OCI-LY1 (cell line): ENCODE results near the gene ADGRL1.
A peak's percentile ranks its signal among the peaks of the same experiment; 100 is the strongest.
"Not testable (repeated sequence)": the region's sequence is repeated elsewhere in the genome, so short reads cannot be mapped to it uniquely, and the experiment has no call there.

ENCODE experiments used
- H2AFZ ChIP-seq: fragments of 200-600 bp; sonication (generic), shearing (Covaris generic); 2 replicates; pipeline ENCODE4 v1.6.0; 2014; ENCODE audit warnings: antibody characterized with exemption, mild to moderate bottlenecking, low read length
- H3F3A ChIP-seq: fragments of 200-600 bp; sonication (generic), shearing (Covaris generic); 2 replicates; pipeline ENCODE4 v1.6.0; 2014; ENCODE audit warnings: mild to moderate bottlenecking, antibody characterized with exemption, low read length, moderate library complexity; ENCODE audit not compliant: insufficient read depth
- H3K27ac ChIP-seq: fragments of 200-600 bp; sonication (generic); 2 replicates; pipeline ENCODE4 v1.5.1; 2014; ENCODE audit warnings: low read length, mixed run types, mild to moderate bottlenecking, low read depth; ENCODE audit not compliant: poor library complexity, severe bottlenecking
- H3K27me3 ChIP-seq: fragments of 200-600 bp; sonication (generic); 2 replicates; pipeline ENCODE4 v1.6.0; 2014; ENCODE audit warnings: antibody characterized with exemption, mild to moderate bottlenecking, low read length, moderate library complexity; ENCODE audit not compliant: insufficient read depth
- H3K36me3 ChIP-seq: fragments of 200-600 bp; sonication (generic); 2 replicates; pipeline ENCODE4 v1.6.1; 2014; ENCODE audit warnings: mild to moderate bottlenecking, antibody characterized with exemption, low read length, moderate library complexity, mixed read lengths; ENCODE audit not compliant: insufficient read depth
- H3K4me1 ChIP-seq: fragments of 200-600 bp; sonication (generic); 2 replicates; pipeline ENCODE4 v1.5.1; 2014; ENCODE audit warnings: mild to moderate bottlenecking, low read length, moderate library complexity; ENCODE audit not compliant: insufficient read depth, severe bottlenecking
- H3K4me2 ChIP-seq: fragments of 200-600 bp; sonication (generic), shearing (Covaris generic); 2 replicates; pipeline ENCODE4 v1.6.1; 2014; ENCODE audit warnings: low read length
- H3K4me3 ChIP-seq: fragments of 200-600 bp; sonication (generic); 2 replicates; pipeline ENCODE4 v1.5.1; 2014; ENCODE audit warnings: low read length, low read depth, mild to moderate bottlenecking, mixed read lengths; ENCODE audit not compliant: poor library complexity, severe bottlenecking
- H3K79me2 ChIP-seq: fragments of 200-600 bp; shearing (Covaris generic); 2 replicates; pipeline ENCODE4 v1.6.1; 2016; ENCODE audit warnings: mixed run types, low read length, mixed read lengths; ENCODE audit not compliant: insufficient read depth
- H3K9ac ChIP-seq: fragments of 200-600 bp; sonication (generic), shearing (Covaris generic); 2 replicates; pipeline ENCODE4 v1.6.1; 2014; ENCODE audit warnings: mild to moderate bottlenecking, low read length, mixed read lengths
- H3K9me2 ChIP-seq: fragments of 200-600 bp; sonication (generic), shearing (Covaris generic); 2 replicates; pipeline ENCODE4 v1.6.1; 2014; ENCODE audit warnings: low read depth, mild to moderate bottlenecking, low read length, mixed read lengths
- H3K9me3 ChIP-seq: fragments of 200-600 bp; shearing (Covaris generic); 2 replicates; pipeline ENCODE4 v1.6.1; 2014; ENCODE audit warnings: low read length, mixed read lengths
- H4K20me1 ChIP-seq: fragments of 200-600 bp; sonication (generic), shearing (Covaris generic); 2 replicates; pipeline ENCODE4 v1.6.0; 2016; ENCODE audit warnings: mild to moderate bottlenecking, low read length; ENCODE audit not compliant: insufficient read depth
- CTCF ChIP-seq: fragments of 200-600 bp; sonication (generic), shearing (Covaris generic); IDR thresholded peaks from 2 replicates; pipeline ENCODE4 v1.5.1; 2017; ENCODE audit warnings: mild to moderate bottlenecking, antibody characterized with exemption, low read length, moderate library complexity, mixed read lengths
- EZH2 ChIP-seq: fragments of 200-600 bp; sonication (generic), shearing (Covaris generic); IDR thresholded peaks from 2 replicates; pipeline ENCODE4 v1.8.0; 2017; ENCODE audit warnings: borderline replicate concordance, mixed run types, mild to moderate bottlenecking, antibody characterized with exemption, low read length, moderate library complexity, mixed read lengths

Gene ADGRL1

GRCh38 chr19:14214580-14214979, 8.6 kb upstream of the ADGRL1 start:
- H2AFZ ChIP-seq, result no peak overlapping the region
- H3K4me2 ChIP-seq, result no peak overlapping the region
- TF ChIP-seq EZH2 (no peak), CTCF (no peak)
- H4K20me1 ChIP-seq, result no peaks in the 10 kb centered on the region
- H3K27me3 ChIP-seq, result no peaks in the 10 kb centered on the region
- no peak overlapping the region for H3K4me3 ChIP-seq
- H3K9me2 ChIP-seq, result no peaks in the 10 kb centered on the region
- peaks cover 5% of the 10 kb centered on the region for H3K4me1 ChIP-seq
- H3K79me2 ChIP-seq, result no peaks in the 10 kb centered on the region
- H3F3A ChIP-seq, result no peaks in the 10 kb centered on the region
- H3K9me3 ChIP-seq, result no peaks in the 10 kb centered on the region
- no peak overlapping the region for H3K27ac ChIP-seq
- H3K9ac ChIP-seq, result no peak overlapping the region
- H3K36me3 ChIP-seq, result no peaks in the 10 kb centered on the region

- H3K4me2 ChIP-seq, H3K4me3 ChIP-seq, H4K20me1 ChIP-seq, H3K9me2 ChIP-seq, H3K27me3 ChIP-seq, H3K4me1 ChIP-seq, H3K79me2 ChIP-seq, H3F3A ChIP-seq, H3K9ac ChIP-seq, H3K9me3 ChIP-seq, H3K36me3 ChIP-seq, H3K27ac ChIP-seq, H2AFZ ChIP-seq: not testable (repeated sequence)
Observed at GRCh38 chr19:14210182-14210581, 4.2 kb upstream of the ADGRL1 start.

GRCh38 chr19:14209401-14209800, 3.4 kb upstream of the ADGRL1 start:
- not testable (repeated sequence) for H3K4me2 ChIP-seq, H3K36me3 ChIP-seq

DNA sequence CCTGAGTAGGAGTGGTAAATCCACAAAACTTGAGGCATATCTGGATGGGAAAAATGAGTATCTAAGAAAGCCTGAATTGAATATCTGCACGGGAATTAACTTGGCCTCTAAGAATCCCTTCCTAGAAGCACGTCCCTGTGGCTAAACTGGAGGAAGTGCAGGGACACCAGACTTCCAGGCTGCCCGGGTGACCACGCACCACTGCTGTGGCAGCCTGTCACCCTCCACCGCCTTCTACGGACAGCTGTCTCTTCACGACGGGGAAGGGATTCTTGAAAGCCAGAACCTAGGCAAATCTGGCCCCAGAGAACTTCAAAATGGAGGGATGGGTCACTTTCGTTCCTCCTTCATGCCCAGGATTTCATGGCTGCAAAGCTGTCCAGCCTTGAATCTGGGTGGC, 2.5 kb upstream of the ADGRL1 start:
- H3K4me3 ChIP-seq, H2AFZ ChIP-seq, H3F3A ChIP-seq, H3K27ac ChIP-seq, H3K36me3 ChIP-seq, H3K4me2 ChIP-seq, H3K9me2 ChIP-seq, H3K9ac ChIP-seq, H4K20me1 ChIP-seq, H3K79me2 ChIP-seq, H3K4me1 ChIP-seq, H3K9me3 ChIP-seq, H3K27me3 ChIP-seq: not testable (repeated sequence)

More at GRCh38 chr19:14209401-14209800, 3.4 kb upstream of the ADGRL1 start:
- H3K27ac ChIP-seq, H3K4me1 ChIP-seq, H2AFZ ChIP-seq, H3K9me2 ChIP-seq, H3K9me3 ChIP-seq, H4K20me1 ChIP-seq, H3K4me3 ChIP-seq, H3F3A ChIP-seq, H3K79me2 ChIP-seq, H3K27me3 ChIP-seq, H3K9ac ChIP-seq: not testable (repeated sequence)

GRCh38 chr19:14207796-14208195, 1.8 kb upstream of the ADGRL1 start:
- not testable (repeated sequence) for H3K4me2 ChIP-seq, H3K9ac ChIP-seq, H3K9me3 ChIP-seq, H3F3A ChIP-seq, H3K4me3 ChIP-seq, H2AFZ ChIP-seq, H3K27ac ChIP-seq, H3K36me3 ChIP-seq, H3K27me3 ChIP-seq, H3K9me2 ChIP-seq, H4K20me1 ChIP-seq, H3K4me1 ChIP-seq, H3K79me2 ChIP-seq

- not testable (repeated sequence) for H3K9me2 ChIP-seq, H3K79me2 ChIP-seq, H4K20me1 ChIP-seq, H3K27me3 ChIP-seq, H3F3A ChIP-seq, H3K36me3 ChIP-seq, H3K9me3 ChIP-seq, H3K27ac ChIP-seq, H3K4me1 ChIP-seq
- Histone ChIP-seq H3K4me2 (peak overlapping the region; percentile 72), H2AFZ (peak overlapping the region; percentile 78; the same call in 1 of the 2 replicates), H3K4me3 (peak overlapping the region; percentile 61), H3K9ac (peak overlapping the region; percentile 61)
Observed at GRCh38 chr19:14206737-14207726, 1.1 kb upstream of the ADGRL1 start.

DNA sequence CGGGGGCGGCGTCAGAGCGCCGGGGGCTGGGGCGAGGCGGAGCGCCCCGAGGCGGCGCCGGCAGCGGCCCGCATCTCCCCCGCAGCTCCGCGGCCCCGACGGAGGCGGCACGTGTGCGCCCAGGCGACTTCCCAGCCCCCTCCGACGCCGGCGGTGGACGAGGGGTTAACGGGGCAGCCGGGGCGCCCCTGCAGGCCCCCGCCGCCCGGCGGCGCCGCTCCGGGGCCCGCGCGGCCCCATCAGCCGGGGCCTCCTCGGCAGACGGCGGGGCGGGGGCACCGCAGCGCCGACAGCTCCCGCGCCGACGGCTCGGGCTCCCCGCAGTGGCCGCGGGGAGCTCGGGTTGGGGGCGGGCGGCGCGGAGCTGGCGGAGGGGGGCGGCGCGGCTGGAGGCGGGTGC, 339 bp upstream of the ADGRL1 start:
- not testable (repeated sequence) for H3K27ac ChIP-seq, H3K9ac ChIP-seq, H3K27me3 ChIP-seq, H4K20me1 ChIP-seq, H3K79me2 ChIP-seq, H3K9me3 ChIP-seq, H3K9me2 ChIP-seq, H3F3A ChIP-seq, H2AFZ ChIP-seq, H3K36me3 ChIP-seq, H3K4me2 ChIP-seq, H3K4me3 ChIP-seq, H3K4me1 ChIP-seq
